NCI-H2227 (cell line): Measurements from ENCODE around the gene DYNLT2.
"Not testable (repeated sequence)": the region's sequence is repeated elsewhere in the genome, so short reads cannot be mapped to it uniquely, and the experiment has no call there.

Experiments
- DNase-seq: peaks from one replicate; lab custom pipeline; 2025; ENCODE audit not compliant: unreplicated experiment; lab: John Stamatoyannopoulos, UW

Gene DYNLT2

GRCh38 chr6:169783971-169784820, 32.8 kb upstream of the DYNLT2 start:
- no peak for DNase-seq

GRCh38 chr6:169783401-169783800, 32.0 kb upstream of the DYNLT2 start:
- DNase-seq: no peak

GRCh38 chr6:169782966-169783365, 31.6 kb upstream of the DYNLT2 start:
- DNase-seq: no peak

- DNase-seq: no peak
These were observed 29.3 kb upstream of the DYNLT2 start for GRCh38 chr6:169780571-169781091.

- no peak for DNase-seq
These were observed 28.5 kb upstream of the DYNLT2 start for GRCh38 chr6:169779896-169780295.

GRCh38 chr6:169779092-169779815, 27.9 kb upstream of the DYNLT2 start:
- no peak for DNase-seq

- DNase-seq: no peak
These were observed 27.3 kb upstream of the DYNLT2 start for GRCh38 chr6:169778646-169779045.

GRCh38 chr6:169777896-169778295, 26.5 kb upstream of the DYNLT2 start:
- no peak for DNase-seq

- no peak for DNase-seq
These were observed 25.0 kb upstream of the DYNLT2 start for GRCh38 chr6:169776379-169776778.

GRCh38 chr6:169775321-169775720, 23.9 kb upstream of the DYNLT2 start:
- DNase-seq: no peak

- DNase-seq: no peak
These were observed 23.0 kb upstream of the DYNLT2 start for GRCh38 chr6:169774347-169774746.

- DNase-seq: no peak
These were observed 15.8 kb upstream of the DYNLT2 start for GRCh38 chr6:169766921-169767736.

- DNase-seq: no peak
These were observed 14.9 kb upstream of the DYNLT2 start for GRCh38 chr6:169766232-169766631.

- not testable (repeated sequence) for DNase-seq
These were observed 14.4 kb upstream of the DYNLT2 start for GRCh38 chr6:169765789-169766188.

GRCh38 chr6:169763881-169764280, 12.5 kb upstream of the DYNLT2 start:
- no peak for DNase-seq

- DNase-seq: no peak
These were observed 11.9 kb upstream of the DYNLT2 start for GRCh38 chr6:169763308-169763707.

- no peak for DNase-seq
These were observed 3.8 kb upstream of the DYNLT2 start for GRCh38 chr6:169755162-169755561.

- no peak for DNase-seq
These were observed 777 bp upstream of the DYNLT2 start for GRCh38 chr6:169752074-169752623.

- no peak for DNase-seq
These were observed 4.8 kb downstream of the DYNLT2 start for GRCh38 chr6:169746556-169746955.

GRCh38 chr6:169745405-169745804, 6.0 kb downstream of the DYNLT2 start:
- no peak for DNase-seq

- no peak for DNase-seq
These were observed 10.0 kb downstream of the DYNLT2 start for GRCh38 chr6:169741344-169741743.
